K562 (cell line): ENCODE results near the gene PHPT1. TPM values are rescaled to one million over a fixed set of nuclear protein-coding genes. Genes with fewer than 3 reads are reported as not detected.

Source experiments
- CEBPG ChIP-seq, 3 experiments: fragments of 200-800 bp in 1 of 3; sonication (Bioruptor generic) in 1 of 3; sonication (generic) in 1 of 3; formaldehyde crosslinking in 1 of 3; IDR thresholded peaks in 2 of 3; conservative IDR thresholded peaks in 1 of 3; 2 replicates each; pipeline versions ENCODE4 v1.6.1 to v1.8.0; 2016 to 2022; ENCODE audit warnings: missing compliant biosample characterization in 2 of 3, missing genetic modification characterization in 2 of 3, mild to moderate bottlenecking in 1 of 3, missing genetic modification reagents in 1 of 3
- CLOCK ChIP-seq: fragments of 250-450 bp; sonication (Bioruptor Pico); IDR thresholded peaks from 2 replicates; pipeline ENCODE4 v1.4.0; 2020; ENCODE audit warnings: mild to moderate bottlenecking, moderate library complexity, borderline replicate concordance
- CREB3L1 ChIP-seq: fragments of 450-650 bp; IDR thresholded peaks from 2 replicates; pipeline ENCODE4 v1.6.1; 2014; ENCODE audit warnings: low read depth, mild to moderate bottlenecking, moderate library complexity, borderline replicate concordance
- CTCFL ChIP-seq: IDR thresholded peaks from 2 replicates; pipeline ENCODE4 v1.6.1; 2011; ENCODE audit warnings: borderline replicate concordance, low read depth, mild to moderate bottlenecking, moderate library complexity, low read length; ENCODE audit not compliant: insufficient read depth, poor library complexity, severe bottlenecking
- DEAF1 ChIP-seq: fragments of 450-650 bp; formaldehyde crosslinking; IDR thresholded peaks from 2 replicates; pipeline ENCODE4 v1.4.0; 2020; ENCODE audit warnings: mild to moderate bottlenecking, moderate library complexity
- FOS ChIP-seq: IDR thresholded peaks from 3 replicates; pipeline ENCODE4 v1.6.1; 2011; ENCODE audit not compliant: insufficient read length; ENCODE audit errors: extremely low read depth
- NFRKB ChIP-seq: fragments of 450-650 bp; IDR thresholded peaks from 2 replicates; pipeline ENCODE4 v1.6.1; 2016; ENCODE audit warnings: low read depth
- TCF3 ChIP-seq: sonication (generic); formaldehyde crosslinking; IDR thresholded peaks from 2 replicates; pipeline ENCODE4 v1.4.0; 2020; ENCODE audit warnings: mild to moderate bottlenecking, missing genetic modification reagents
- ZNF143 ChIP-seq: sonication (generic); formaldehyde crosslinking; IDR thresholded peaks from 2 replicates; pipeline ENCODE4 v1.9.0; 2022; ENCODE audit warnings: mild to moderate bottlenecking, missing genetic modification reagents
- ZNF197 ChIP-seq: fragments of 200-800 bp; sonication (Bioruptor generic); IDR thresholded peaks from 2 replicates; pipeline ENCODE4 v1.6.1; 2016; ENCODE audit warnings: low read depth, missing genetic modification characterization, missing compliant biosample characterization
- ZNF583 ChIP-seq: fragments of 250-450 bp; sonication (Bioruptor Pico); IDR thresholded peaks from 2 replicates; pipeline ENCODE4 v1.4.0; 2020
- ZNF592 ChIP-seq: fragments of 450-650 bp; IDR thresholded peaks from 2 replicates; pipeline ENCODE4 v1.6.1; 2017; ENCODE audit warnings: antibody characterized with exemption, mild to moderate bottlenecking
- polyA plus RNA-seq, 8 experiments: library from polyadenylated mRNA; depleted of rRNA in 4 of 8; stranded (reverse) in 5 of 8; unstranded in 3 of 8; fragments of >200 nt; fragmentation: Nextera tagmentation in 2 of 8; fragmentation: Illumina TruSeq in 1 of 8; extraction: Ambion mirVana in 2 of 8; extraction: Trizol in 1 of 8; gene quantifications; 2 replicates each; pipeline versions ENCODE4 v1.2.1 to v1.2.3, GENCODE V29; 2011 to 2014; ENCODE audit warnings: inconsistent platforms in 1 of 8, missing spikeins in 1 of 8
- total RNA-seq, 7 experiments: library from RNA; depleted of rRNA in 6 of 7; stranded (reverse); fragments of >200 nt in 6 of 7; fragmentation: Illumina TruSeq in 2 of 7; extraction: Trizol in 2 of 7; gene quantifications; 2 replicates each; pipeline versions ENCODE4 v1.2.1 to v1.2.3, GENCODE V29; 2011 to 2021; ENCODE audit warnings: low replicate concordance in 1 of 7

Gene PHPT1
- total and polyA plus RNA-seq, 9 of the 15 experiments (the other 6 are each of a cell fraction or from before 2014, with no cell fraction given) = 20.9 to 166 (median 129) TPM

GRCh38 chr9:136849038-136849959 lies at the start of gene PHPT1 (continued):
- TF ChIP-seq ZNF592 (no peak), ZNF197 (CRISPR knock-in tag) (no peak), ZNF583 (CRISPR knock-in tag) (no peak), CTCFL (no peak), NFRKB (peak; percentile 96), FOS (peak; percentile 99), CLOCK (CRISPR knock-in tag) (no peak), CREB3L1 (peak; percentile 90), TCF3 (no peak), DEAF1 (no peak), ZNF143 (CRISPR knock-in tag) (no peak), CEBPG (CRISPR knock-in tag; IDR thresholded peaks at IDR 0.05) (peak; percentile 94), CEBPG (tag; conservative IDR thresholded peaks at IDR 0.05 in 1 of 2, IDR thresholded peaks at IDR 0.05 in 1 of 2) (peak; percentile 92 to 96)
